Memory B cell (primary cell): Measurements from ENCODE around the gene TADA2B.

ENCODE experiments used
- ATAC-seq: fragments of 150-1000 bp; cut with Tn5 transposase; 2 replicates; pipeline ENCODE4 v1.10.0; 2021; ENCODE audit warnings: low read depth, mild to moderate bottlenecking, moderate library complexity
- DNase-seq, 2 donors: peaks; one replicate each; pipeline ENCODE4 v3.0.0; 2022; ENCODE audit warnings: low spot score in 2 of 2
- H3K27ac Mint-ChIP-seq: one replicate; pipeline ENCODE4 v1.8.0; 2022; ENCODE audit warnings: mild to moderate bottlenecking, moderate library complexity, mixed read lengths
- H3K27me3 Mint-ChIP-seq: one replicate; pipeline ENCODE4 v1.8.0; 2022; ENCODE audit warnings: mixed read lengths
- H3K36me3 Mint-ChIP-seq: one replicate; pipeline ENCODE4 v1.8.0; 2022; ENCODE audit warnings: mild to moderate bottlenecking, mixed read lengths
- H3K4me1 Mint-ChIP-seq: one replicate; pipeline ENCODE4 v1.8.0; 2022; ENCODE audit warnings: mixed read lengths
- H3K4me3 Mint-ChIP-seq: one replicate; pipeline ENCODE4 v1.8.0; 2022; ENCODE audit warnings: mild to moderate bottlenecking, moderate library complexity, mixed read lengths
- H3K9me3 Mint-ChIP-seq: one replicate; pipeline ENCODE4 v1.8.0; 2022; ENCODE audit warnings: mixed read lengths

The TADA2B gene

GRCh38 chr4:7023486-7023885 lies 19.7 kb upstream of the TADA2B start:
- Mint-ChIP-seq H3K27me3 (no peaks in the 10 kb centered on the region), H3K4me1 (peaks cover 10% of the 10 kb centered on the region), H3K27ac (no peak overlapping the region), H3K9me3 (no peaks in the 10 kb centered on the region), H3K36me3 (peaks cover 34% of the 10 kb centered on the region), H3K4me3 (no peak overlapping the region)
- no peak for DNase-seq
- ATAC-seq: no peak

- Mint-ChIP-seq H3K27me3 (no peaks in the 10 kb centered on the region), H3K4me3 (no peak overlapping the region), H3K4me1 (peaks cover 10% of the 10 kb centered on the region), H3K36me3 (peaks cover 34% of the 10 kb centered on the region), H3K9me3 (no peaks in the 10 kb centered on the region), H3K27ac (no peak overlapping the region)
- DNase-seq (no peak), ATAC-seq (no peak)
Measured at GRCh38 chr4:7023901-7024300, 19.3 kb upstream of the TADA2B start.

GRCh38 chr4:7024336-7024890 lies 18.8 kb upstream of the TADA2B start:
- Mint-ChIP-seq H3K27me3 (no peaks in the 10 kb centered on the region), H3K9me3 (no peaks in the 10 kb centered on the region), H3K36me3 (peaks cover 34% of the 10 kb centered on the region), H3K27ac (no peak overlapping the region), H3K4me3 (no peak overlapping the region), H3K4me1 (peaks cover 10% of the 10 kb centered on the region)
- ATAC-seq: no peak
- no peak for DNase-seq

GRCh38 chr4:7025040-7025602 lies 18.1 kb upstream of the TADA2B start:
- ATAC-seq (no peak), DNase-seq (no peak)
- no peaks in the 10 kb centered on the region for H3K9me3 Mint-ChIP-seq
- H3K4me1 Mint-ChIP-seq: peaks cover 10% of the 10 kb centered on the region
- no peak overlapping the region for H3K27ac Mint-ChIP-seq
- no peak overlapping the region for H3K4me3 Mint-ChIP-seq
- H3K36me3 Mint-ChIP-seq: peaks cover 37% of the 10 kb centered on the region
- H3K27me3 Mint-ChIP-seq: no peaks in the 10 kb centered on the region

- Mint-ChIP-seq H3K27ac (no peak overlapping the region), H3K4me3 (no peak overlapping the region), H3K4me1 (peaks cover 10% of the 10 kb centered on the region), H3K36me3 (peaks cover 40% of the 10 kb centered on the region), H3K27me3 (no peaks in the 10 kb centered on the region), H3K9me3 (no peaks in the 10 kb centered on the region)
- DNase-seq: no peak
- no peak for ATAC-seq
Measured at GRCh38 chr4:7026107-7026506, 17.1 kb upstream of the TADA2B start.

- Mint-ChIP-seq H3K4me3 (no peak overlapping the region), H3K27me3 (no peaks in the 10 kb centered on the region), H3K27ac (peak overlapping the region; percentile 2), H3K36me3 (peaks cover 34% of the 10 kb centered on the region), H3K9me3 (no peaks in the 10 kb centered on the region), H3K4me1 (peaks cover 10% of the 10 kb centered on the region)
- ATAC-seq (no peak), DNase-seq (no peak)
Measured at GRCh38 chr4:7027284-7027683, 15.9 kb upstream of the TADA2B start.

GRCh38 chr4:7027913-7028312 lies 15.3 kb upstream of the TADA2B start:
- Mint-ChIP-seq H3K36me3 (peaks cover 32% of the 10 kb centered on the region), H3K4me1 (peaks cover 10% of the 10 kb centered on the region), H3K9me3 (no peaks in the 10 kb centered on the region), H3K4me3 (no peak overlapping the region), H3K27me3 (no peaks in the 10 kb centered on the region), H3K27ac (peak overlapping the region; percentile 2)
- ATAC-seq (no peak), DNase-seq (no peak)

- H3K36me3 Mint-ChIP-seq: peaks cover 29% of the 10 kb centered on the region
- H3K9me3 Mint-ChIP-seq: no peaks in the 10 kb centered on the region
- no peaks in the 10 kb centered on the region for H3K27me3 Mint-ChIP-seq
- ATAC-seq (no peak), DNase-seq (no peak)
- H3K4me1 Mint-ChIP-seq: peaks cover 10% of the 10 kb centered on the region
- no peak overlapping the region for H3K4me3 Mint-ChIP-seq
- no peak overlapping the region for H3K27ac Mint-ChIP-seq
Measured at GRCh38 chr4:7029212-7029611, 14.0 kb upstream of the TADA2B start.

- no peak for ATAC-seq
- H3K27ac Mint-ChIP-seq: no peak overlapping the region
- no peaks in the 10 kb centered on the region for H3K9me3 Mint-ChIP-seq
- no peak overlapping the region for H3K4me3 Mint-ChIP-seq
- H3K4me1 Mint-ChIP-seq: peaks cover 10% of the 10 kb centered on the region
- peaks cover 29% of the 10 kb centered on the region for H3K36me3 Mint-ChIP-seq
- no peaks in the 10 kb centered on the region for H3K27me3 Mint-ChIP-seq
- no peak for DNase-seq
Measured at GRCh38 chr4:7029921-7030320, 13.3 kb upstream of the TADA2B start.

GRCh38 chr4:7030856-7031255 lies 12.3 kb upstream of the TADA2B start:
- Mint-ChIP-seq H3K36me3 (peaks cover 29% of the 10 kb centered on the region), H3K4me1 (peaks cover 10% of the 10 kb centered on the region), H3K9me3 (no peaks in the 10 kb centered on the region), H3K27me3 (no peaks in the 10 kb centered on the region), H3K4me3 (no peak overlapping the region), H3K27ac (no peak overlapping the region)
- ATAC-seq: no peak
- DNase-seq: no peak

- Mint-ChIP-seq H3K36me3 (peaks cover 22% of the 10 kb centered on the region), H3K27me3 (no peaks in the 10 kb centered on the region), H3K4me1 (peaks cover 10% of the 10 kb centered on the region), H3K4me3 (no peak overlapping the region), H3K9me3 (no peaks in the 10 kb centered on the region), H3K27ac (no peak overlapping the region)
- ATAC-seq (no peak), DNase-seq (no peak)
Measured at GRCh38 chr4:7031558-7032449, 11.4 kb upstream of the TADA2B start.

GRCh38 chr4:7032596-7032995 lies 10.6 kb upstream of the TADA2B start:
- Mint-ChIP-seq H3K27me3 (no peaks in the 10 kb centered on the region), H3K4me1 (peaks cover 8% of the 10 kb centered on the region), H3K27ac (no peak overlapping the region), H3K9me3 (no peaks in the 10 kb centered on the region), H3K4me3 (no peak overlapping the region), H3K36me3 (peaks cover 16% of the 10 kb centered on the region)
- ATAC-seq (no peak), DNase-seq (no peak)

GRCh38 chr4:7034262-7035081 lies 8.7 kb upstream of the TADA2B start:
- Mint-ChIP-seq H3K27ac (no peak overlapping the region), H3K4me1 (peaks cover 3% of the 10 kb centered on the region), H3K9me3 (no peaks in the 10 kb centered on the region), H3K4me3 (no peak overlapping the region), H3K36me3 (peaks cover 9% of the 10 kb centered on the region), H3K27me3 (no peaks in the 10 kb centered on the region)
- ATAC-seq (no peak), DNase-seq (no peak)

GRCh38 chr4:7037425-7037824 lies 5.7 kb upstream of the TADA2B start:
- Mint-ChIP-seq H3K4me1 (peaks cover 11% of the 10 kb centered on the region), H3K36me3 (no peaks in the 10 kb centered on the region), H3K9me3 (no peaks in the 10 kb centered on the region), H3K27me3 (no peaks in the 10 kb centered on the region), H3K27ac (no peak overlapping the region), H3K4me3 (no peak overlapping the region)
- DNase-seq: no peak
- peak; percentile 65 for ATAC-seq
